ENCODE measurements around the gene HNRNPH3.

DNA sequence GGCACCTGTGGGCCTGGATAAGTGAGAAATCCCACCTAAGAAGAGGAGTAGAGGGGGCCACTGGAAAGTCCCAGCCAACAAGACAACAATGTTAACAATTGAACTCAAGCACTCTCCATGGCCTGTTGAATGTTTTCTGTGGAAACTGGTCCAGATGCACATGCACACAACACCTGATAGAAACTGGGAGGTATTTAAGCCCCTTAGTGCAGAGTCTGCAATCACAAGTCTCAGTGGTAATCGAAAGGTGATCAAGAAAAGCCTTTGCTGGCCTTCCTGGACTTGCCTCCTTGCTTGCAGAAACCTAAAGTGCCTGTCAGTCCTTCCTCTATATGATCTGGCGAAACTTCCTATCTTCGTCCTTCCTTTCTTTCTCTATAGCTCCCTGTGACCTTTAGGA is 30.6 kb upstream of the HNRNPH3 start:
- TF ChIP-seq POLR2A (IDR thresholded peaks at IDR 0.05) (no peak), CTCF (IDR thresholded peaks at IDR 0.05) (no peak)
